HFFc6 (cell line): Measurements from ENCODE around the gene CCDC137. TPM values are rescaled to one million over a fixed set of nuclear protein-coding genes. Genes with fewer than 3 reads are reported as not detected.

Experiments
- DNase-seq: peaks from one replicate; pipeline ENCODE4 v3.0.0-alpha.2; 2018
- H3K27ac Mint-ChIP-seq: 2 replicates; pipeline ENCODE4 v1.8.0; 2020; ENCODE audit warnings: mild to moderate bottlenecking, mixed read lengths
- H3K27me3 Mint-ChIP-seq: 2 replicates; pipeline ENCODE4 v1.8.0; 2021; ENCODE audit warnings: mild to moderate bottlenecking, moderate library complexity, mixed read lengths; ENCODE audit not compliant: insufficient read depth
- H3K36me3 Mint-ChIP-seq: 2 replicates; pipeline ENCODE4 v1.8.0; 2021; ENCODE audit warnings: low read depth, mixed read lengths
- H3K4me1 Mint-ChIP-seq: 2 replicates; pipeline ENCODE4 v1.8.0; 2020; ENCODE audit warnings: low read depth, mixed read lengths
- H3K4me3 Mint-ChIP-seq: 2 replicates; pipeline ENCODE4 v1.8.0; 2020; ENCODE audit warnings: mild to moderate bottlenecking, moderate library complexity, mixed read lengths
- H3K9me3 Mint-ChIP-seq: 2 replicates; pipeline ENCODE4 v1.8.0; 2020; ENCODE audit warnings: mild to moderate bottlenecking, mixed read lengths
- total RNA-seq, 6 experiments: library from RNA; stranded (reverse); fragmentation: NEBNext Ultra II Directional; extraction: Animal tissue kit (Norgen Biotek cat#: 25700); gene quantifications; 2 replicates in 1 of 6; 3 replicates in 5 of 6; pipeline ENCODE4 v1.2.3, GENCODE V29; 2021
- TF ChIP-seq, protein P1 (sequence below): fragments of 200-600 bp; sonication (generic); IDR thresholded peaks from 2 replicates; pipeline ENCODE4 v1.5.0; 2021; ENCODE audit warnings: antibody characterized with exemption, mild to moderate bottlenecking

The CCDC137 gene
- total RNA-seq, 6 experiments from 2014 or later = 22.8 to 28.8 (median 25.2) TPM

DNA sequence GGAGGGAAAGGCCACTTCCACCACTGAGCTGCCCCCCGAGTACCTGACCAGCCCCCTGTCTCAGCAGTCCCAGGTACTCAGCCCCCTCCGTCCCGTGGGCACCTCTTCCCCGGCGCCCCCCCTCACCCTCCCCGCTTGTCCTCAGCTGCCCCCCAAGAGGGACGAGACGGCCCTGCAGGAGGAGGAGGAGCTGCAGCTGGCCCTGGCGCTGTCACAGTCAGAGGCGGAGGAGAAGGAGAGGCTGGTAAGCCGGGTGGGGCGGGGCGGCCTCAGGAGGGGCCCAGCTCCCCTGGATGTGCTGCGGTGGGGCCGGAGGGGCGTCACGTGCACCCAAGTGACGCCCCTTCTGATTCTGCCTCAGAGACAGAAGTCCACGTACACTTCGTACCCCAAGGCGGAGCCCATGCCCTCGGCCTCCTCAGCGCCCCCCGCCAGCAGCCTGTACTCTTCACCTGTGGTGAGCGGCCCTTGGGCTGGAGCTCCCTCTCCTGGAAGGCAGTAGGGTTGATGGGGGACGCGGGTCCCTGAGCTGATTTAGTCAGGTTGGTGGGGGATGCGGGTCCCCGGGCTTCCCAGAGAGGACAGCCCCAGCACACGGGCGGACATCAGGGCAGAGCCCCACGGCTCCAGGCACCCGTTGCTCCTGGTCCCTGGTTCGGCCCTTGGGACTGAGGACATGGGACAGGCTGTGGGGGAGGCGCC lies 27.1 kb downstream of the CCDC137 start:
- Mint-ChIP-seq H3K36me3 (peaks cover 19% of the 10 kb centered on the region), H3K27ac (no peak overlapping the region), H3K4me1 (no peaks in the 10 kb centered on the region)

DNA sequence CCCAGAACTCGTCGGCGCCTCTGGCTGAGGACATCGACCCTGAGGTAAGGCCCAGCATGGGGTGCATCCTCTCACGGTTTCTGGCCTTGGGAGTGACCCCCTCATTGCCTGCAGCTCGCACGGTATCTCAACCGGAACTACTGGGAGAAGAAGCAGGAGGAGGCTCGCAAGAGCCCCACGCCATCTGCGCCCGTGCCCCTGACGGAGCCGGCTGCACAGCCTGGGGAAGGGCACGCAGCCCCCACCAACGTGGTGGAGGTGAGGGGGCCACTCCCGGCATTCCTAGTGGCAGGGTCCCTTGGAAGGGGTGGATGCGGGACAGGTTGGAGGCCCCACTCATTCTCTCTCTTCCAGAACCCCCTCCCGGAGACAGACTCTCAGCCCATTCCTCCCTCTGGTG lies 28.3 kb downstream of the CCDC137 start:
- Mint-ChIP-seq H3K36me3 (peaks cover 24% of the 10 kb centered on the region), H3K27ac (no peak overlapping the region), H3K4me1 (no peaks in the 10 kb centered on the region), H3K4me3 (no peak overlapping the region), H3K27me3 (peaks cover 2% of the 10 kb centered on the region), H3K9me3 (no peaks in the 10 kb centered on the region)
- TF ChIP-seq, protein P1, sequence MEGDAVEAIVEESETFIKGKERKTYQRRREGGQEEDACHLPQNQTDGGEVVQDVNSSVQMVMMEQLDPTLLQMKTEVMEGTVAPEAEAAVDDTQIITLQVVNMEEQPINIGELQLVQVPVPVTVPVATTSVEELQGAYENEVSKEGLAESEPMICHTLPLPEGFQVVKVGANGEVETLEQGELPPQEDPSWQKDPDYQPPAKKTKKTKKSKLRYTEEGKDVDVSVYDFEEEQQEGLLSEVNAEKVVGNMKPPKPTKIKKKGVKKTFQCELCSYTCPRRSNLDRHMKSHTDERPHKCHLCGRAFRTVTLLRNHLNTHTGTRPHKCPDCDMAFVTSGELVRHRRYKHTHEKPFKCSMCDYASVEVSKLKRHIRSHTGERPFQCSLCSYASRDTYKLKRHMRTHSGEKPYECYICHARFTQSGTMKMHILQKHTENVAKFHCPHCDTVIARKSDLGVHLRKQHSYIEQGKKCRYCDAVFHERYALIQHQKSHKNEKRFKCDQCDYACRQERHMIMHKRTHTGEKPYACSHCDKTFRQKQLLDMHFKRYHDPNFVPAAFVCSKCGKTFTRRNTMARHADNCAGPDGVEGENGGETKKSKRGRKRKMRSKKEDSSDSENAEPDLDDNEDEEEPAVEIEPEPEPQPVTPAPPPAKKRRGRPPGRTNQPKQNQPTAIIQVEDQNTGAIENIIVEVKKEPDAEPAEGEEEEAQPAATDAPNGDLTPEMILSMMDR = no peak
- no peak for DNase-seq

More for the DNA sequence above, 27.1 kb downstream of the CCDC137 start:
- Mint-ChIP-seq H3K9me3 (no peaks in the 10 kb centered on the region), H3K27me3 (peaks cover 4% of the 10 kb centered on the region), H3K4me3 (no peak overlapping the region)
- DNase-seq = no peak
- TF ChIP-seq, protein P1 = peak; percentile 21; the same call in 1 of the 2 replicates

DNA sequence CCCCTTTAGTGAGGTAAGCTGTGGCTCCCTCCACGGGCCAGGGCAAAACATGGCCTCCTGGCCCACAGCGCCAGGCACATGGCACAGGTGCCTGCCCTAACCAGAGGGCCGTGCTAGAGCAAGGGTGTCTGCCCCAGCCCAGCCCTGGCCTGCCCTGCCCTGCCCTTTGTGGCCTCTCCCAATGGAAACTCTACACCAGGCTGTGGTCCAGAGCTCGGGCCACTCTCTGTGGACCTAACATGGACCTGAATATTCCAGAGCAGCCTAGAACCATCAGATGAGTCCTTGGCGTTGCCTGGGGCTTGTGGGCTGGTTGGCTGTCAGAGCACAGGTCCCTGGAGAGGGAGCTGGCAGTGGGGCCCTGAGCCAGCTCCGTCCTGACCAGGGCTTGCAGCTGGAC lies 28.7 kb downstream of the CCDC137 start:
- H3K27me3 Mint-ChIP-seq = peaks cover 2% of the 10 kb centered on the region

DNA sequence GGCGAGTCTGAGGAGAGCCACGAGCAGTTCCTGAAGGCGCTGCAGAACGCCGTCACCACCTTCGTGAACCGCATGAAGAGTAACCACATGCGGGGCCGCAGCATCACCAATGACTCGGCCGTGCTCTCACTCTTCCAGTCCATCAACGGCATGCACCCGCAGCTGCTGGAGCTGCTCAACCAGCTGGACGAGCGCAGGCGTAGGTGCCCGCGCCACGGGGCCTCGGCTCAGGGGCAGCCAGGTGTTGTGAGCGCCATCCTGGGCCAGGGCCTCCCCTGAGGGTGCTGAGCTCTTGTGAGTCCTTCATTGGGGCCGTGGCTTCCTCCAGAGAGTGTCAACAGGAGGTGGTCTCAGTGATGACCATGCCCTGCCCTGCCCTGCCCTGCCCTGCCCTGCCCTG lies 29.3 kb downstream of the CCDC137 start:
- Mint-ChIP-seq H3K36me3 (peaks cover 24% of the 10 kb centered on the region), H3K27ac (no peak overlapping the region), H3K4me3 (no peak overlapping the region), H3K27me3 (peaks cover 3% of the 10 kb centered on the region), H3K4me1 (peaks cover 2% of the 10 kb centered on the region), H3K9me3 (no peaks in the 10 kb centered on the region)
- DNase-seq = no peak
- TF ChIP-seq, protein P1 = no peak

More for the DNA sequence above, 28.7 kb downstream of the CCDC137 start:
- H3K9me3 Mint-ChIP-seq = no peaks in the 10 kb centered on the region
- DNase-seq = no peak
- TF ChIP-seq, protein P1 = no peak
- H3K36me3 Mint-ChIP-seq = peaks cover 24% of the 10 kb centered on the region
- no peaks in the 10 kb centered on the region for H3K4me1 Mint-ChIP-seq
- H3K4me3 Mint-ChIP-seq = no peak overlapping the region
- H3K27ac Mint-ChIP-seq = no peak overlapping the region

DNA sequence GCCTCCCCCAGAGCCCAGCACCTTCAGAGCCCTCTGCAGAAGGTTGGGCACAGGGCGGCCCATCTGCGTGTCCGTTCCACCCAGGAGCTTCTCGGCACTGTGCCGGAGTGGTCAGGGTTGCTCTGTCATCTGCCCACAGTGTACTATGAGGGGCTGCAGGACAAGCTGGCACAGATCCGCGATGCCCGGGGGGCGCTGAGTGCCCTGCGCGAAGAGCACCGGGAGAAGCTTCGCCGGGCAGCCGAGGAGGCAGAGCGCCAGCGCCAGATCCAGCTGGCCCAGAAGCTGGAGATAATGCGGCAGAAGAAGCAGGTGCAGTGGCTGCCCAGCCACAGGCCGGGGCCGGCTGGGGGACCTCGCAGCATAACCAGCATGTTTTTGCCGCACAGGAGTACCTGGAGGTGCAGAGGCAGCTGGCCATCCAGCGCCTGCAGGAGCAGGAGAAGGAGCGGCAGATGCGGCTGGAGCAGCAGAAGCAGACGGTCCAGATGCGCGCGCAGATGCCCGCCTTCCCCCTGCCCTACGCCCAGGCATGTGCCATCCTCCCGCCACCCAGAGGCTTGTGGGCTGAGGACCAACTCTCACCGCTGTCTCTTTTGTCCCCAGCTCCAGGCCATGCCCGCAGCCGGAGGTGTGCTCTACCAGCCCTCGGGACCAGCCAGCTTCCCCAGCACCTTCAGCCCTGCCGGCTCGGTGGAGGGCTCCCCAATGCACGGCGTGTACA lies 29.8 kb downstream of the CCDC137 start:
- no peak for DNase-seq
- H3K36me3 Mint-ChIP-seq = peaks cover 24% of the 10 kb centered on the region
- peaks cover 4% of the 10 kb centered on the region for H3K27me3 Mint-ChIP-seq

More for the DNA sequence above, 29.8 kb downstream of the CCDC137 start:
- Mint-ChIP-seq H3K9me3 (no peaks in the 10 kb centered on the region), H3K4me3 (no peak overlapping the region), H3K27ac (no peak overlapping the region), H3K4me1 (peaks cover 7% of the 10 kb centered on the region)
- TF ChIP-seq, protein P1 = no peak
